Mucosa of descending colon (tissue), 3 donors: ENCODE measurements around the gene ZNF804B. TPM values are rescaled to one million over a fixed set of nuclear protein-coding genes. Genes with fewer than 3 reads are reported as not detected.

Experiments
- ATAC-seq: fragments of 200-7000 bp; cut with Tn5 transposase; one replicate; pipeline ENCODE4 v1.9.1; 2020; ENCODE audit warnings: mild to moderate bottlenecking, moderate library complexity
- DNase-seq, 3 donors: peaks; one replicate each; pipeline ENCODE4 v3.0.0-alpha.2; 2020
- H3K36me3 ChIP-seq: fragments of 200-600 bp; one replicate; pipeline ENCODE4 v1.8.0; 2021; ENCODE audit warnings: low read depth, mild to moderate bottlenecking
- H3K4me1 ChIP-seq: fragments of 200-600 bp; one replicate; pipeline ENCODE4 v1.8.0; 2021; ENCODE audit warnings: low read depth, mild to moderate bottlenecking
- H3K4me3 ChIP-seq: fragments of 200-600 bp; one replicate; pipeline ENCODE4 v1.8.0; 2021; ENCODE audit warnings: mild to moderate bottlenecking
- H3K9me3 ChIP-seq: fragments of 200-600 bp; one replicate; pipeline ENCODE4 v1.8.0; 2021; ENCODE audit warnings: mild to moderate bottlenecking
- CTCF ChIP-seq: fragments of 200-600 bp; IDR thresholded peaks from one replicate; pipeline ENCODE4 v1.8.0; 2022; ENCODE audit warnings: antibody characterized with exemption, mild to moderate bottlenecking
- intact Hi-C, 2 donors: fragments of 100-400 bp; cut with DNase I in 1 of 2; cut with micrococcal nuclease in 1 of 2; formaldehyde crosslinking; loops; one replicate each; pipeline versions ENCODE4 v1.11.0 to v1.11.1; 2022; cut with DNase I, micrococcal nuclease
- total RNA-seq, 3 donors: library from RNA; stranded (reverse); fragmentation: NEBNext Ultra II Directional in 2 of 3; extraction: Animal tissue kit (Norgen Biotek cat#: 25700) in 2 of 3; gene quantifications; one replicate each; pipeline versions ENCODE4 v1.2.1 to v1.2.4, GENCODE V29; 2021 to 2023
- donor health status: DM: no; HTN: no; CAD: no; lungs with moderate emphysema.
- donor health status: DM: no; HTN: no; CAD: no.
- donor health status: DM: no; HTN: yes; CAD: no.

ZNF804B gene
- total RNA-seq, 3 donors from 2014 or later = 0.06 TPM; not detected in 2

DNA sequence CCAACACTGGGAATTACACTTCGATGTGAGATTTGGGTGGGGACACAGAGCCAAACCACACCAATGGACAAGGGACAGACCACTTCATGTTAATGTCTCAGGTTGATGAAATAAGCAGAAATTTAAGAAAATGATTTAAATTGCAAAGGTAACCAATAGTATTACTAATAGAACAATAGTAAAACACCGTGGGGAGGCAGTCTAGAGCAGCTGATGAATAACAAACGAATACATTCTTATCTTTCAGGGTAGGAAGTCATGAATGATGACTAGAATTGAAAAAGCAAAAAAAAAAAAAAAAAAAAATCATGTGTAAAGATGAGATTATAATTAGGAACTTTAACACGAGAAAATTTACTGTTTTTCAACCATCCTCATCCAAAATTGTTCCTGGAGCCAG lies 207.9 kb downstream of the ZNF804B start:
- ATAC-seq = no peak
- no peak for DNase-seq
- intact Hi-C loops = no loop called here
- Histone ChIP-seq H3K4me1 (no peaks in the 10 kb centered on the region), H3K9me3 (no peaks in the 10 kb centered on the region), H3K4me3 (no peak overlapping the region), H3K36me3 (no peaks in the 10 kb centered on the region)
- no peak for TF ChIP-seq CTCF

DNA sequence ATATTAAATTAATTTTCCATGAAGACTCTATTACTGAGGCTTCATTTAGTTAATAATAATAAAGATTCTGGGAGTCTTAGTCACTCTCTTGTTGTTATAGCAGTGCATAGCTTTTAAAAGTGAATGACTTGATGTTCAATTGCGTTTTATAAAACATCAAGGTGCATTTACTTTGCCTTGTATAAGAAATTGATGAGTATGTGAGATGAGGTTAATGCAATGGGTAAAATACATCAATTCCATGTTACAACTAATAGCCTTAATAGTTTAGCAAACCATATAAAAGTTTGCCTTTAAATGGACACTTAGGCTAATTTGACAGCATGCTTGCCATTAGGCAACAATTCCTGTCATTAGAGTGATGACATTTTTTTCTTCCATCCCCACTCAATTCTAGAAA lies 209.7 kb downstream of the ZNF804B start:
- Histone ChIP-seq H3K4me1 (no peaks in the 10 kb centered on the region), H3K4me3 (no peak overlapping the region), H3K36me3 (no peaks in the 10 kb centered on the region), H3K9me3 (no peaks in the 10 kb centered on the region)
- no peak for TF ChIP-seq CTCF
- intact Hi-C loops = no loop called here
- no peak for ATAC-seq
- DNase-seq = no peak

DNA sequence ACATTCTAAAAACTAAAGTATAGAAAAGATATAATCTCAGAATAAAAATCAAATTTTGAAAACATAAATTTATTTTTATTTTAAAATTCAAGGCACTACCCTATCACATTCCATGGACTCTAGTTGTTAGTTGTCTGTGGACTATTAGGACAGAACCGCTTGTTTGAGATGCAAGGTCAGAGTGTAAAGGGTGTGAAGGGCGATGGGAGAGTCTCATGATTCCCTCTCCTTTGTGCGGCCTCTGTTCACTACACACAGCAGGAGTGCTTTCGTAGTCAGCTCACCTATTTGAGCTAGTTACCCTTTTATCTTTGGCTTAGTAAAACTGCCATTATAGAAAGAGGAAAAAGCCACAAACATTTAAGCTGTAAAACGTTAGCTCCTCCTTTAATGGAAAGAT lies 225.8 kb downstream of the ZNF804B start:
- ATAC-seq (no peak), DNase-seq (no peak)
- Histone ChIP-seq H3K4me3 (no peak overlapping the region), H3K4me1 (no peaks in the 10 kb centered on the region), H3K9me3 (no peaks in the 10 kb centered on the region), H3K36me3 (no peaks in the 10 kb centered on the region)
- no peak for TF ChIP-seq CTCF
- intact Hi-C loops = no loop called here

DNA sequence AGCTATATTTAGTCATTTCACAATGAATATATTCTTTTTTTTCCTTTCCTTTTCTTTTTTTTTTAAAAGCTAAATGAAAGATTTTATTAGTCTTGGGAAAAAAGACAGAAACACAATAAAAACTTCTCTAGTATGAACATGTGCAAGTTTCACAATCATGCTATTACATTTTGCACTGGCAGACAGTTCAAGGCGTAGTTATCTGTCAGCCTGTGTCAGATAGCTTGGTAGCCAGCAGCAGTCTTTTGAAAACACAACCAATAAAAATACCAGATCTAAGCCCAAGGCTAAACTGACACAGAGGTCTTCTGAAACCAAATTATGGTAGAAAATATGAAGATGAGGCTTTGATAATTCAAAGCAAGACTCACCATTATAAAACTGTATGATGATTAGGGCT lies 241.8 kb downstream of the ZNF804B start:
- intact Hi-C loops = no loop called here
- Histone ChIP-seq H3K4me3 (no peak overlapping the region), H3K36me3 (no peaks in the 10 kb centered on the region), H3K9me3 (no peaks in the 10 kb centered on the region), H3K4me1 (no peaks in the 10 kb centered on the region)
- TF ChIP-seq CTCF = no peak
- DNase-seq (no peak), ATAC-seq (no peak)

DNA sequence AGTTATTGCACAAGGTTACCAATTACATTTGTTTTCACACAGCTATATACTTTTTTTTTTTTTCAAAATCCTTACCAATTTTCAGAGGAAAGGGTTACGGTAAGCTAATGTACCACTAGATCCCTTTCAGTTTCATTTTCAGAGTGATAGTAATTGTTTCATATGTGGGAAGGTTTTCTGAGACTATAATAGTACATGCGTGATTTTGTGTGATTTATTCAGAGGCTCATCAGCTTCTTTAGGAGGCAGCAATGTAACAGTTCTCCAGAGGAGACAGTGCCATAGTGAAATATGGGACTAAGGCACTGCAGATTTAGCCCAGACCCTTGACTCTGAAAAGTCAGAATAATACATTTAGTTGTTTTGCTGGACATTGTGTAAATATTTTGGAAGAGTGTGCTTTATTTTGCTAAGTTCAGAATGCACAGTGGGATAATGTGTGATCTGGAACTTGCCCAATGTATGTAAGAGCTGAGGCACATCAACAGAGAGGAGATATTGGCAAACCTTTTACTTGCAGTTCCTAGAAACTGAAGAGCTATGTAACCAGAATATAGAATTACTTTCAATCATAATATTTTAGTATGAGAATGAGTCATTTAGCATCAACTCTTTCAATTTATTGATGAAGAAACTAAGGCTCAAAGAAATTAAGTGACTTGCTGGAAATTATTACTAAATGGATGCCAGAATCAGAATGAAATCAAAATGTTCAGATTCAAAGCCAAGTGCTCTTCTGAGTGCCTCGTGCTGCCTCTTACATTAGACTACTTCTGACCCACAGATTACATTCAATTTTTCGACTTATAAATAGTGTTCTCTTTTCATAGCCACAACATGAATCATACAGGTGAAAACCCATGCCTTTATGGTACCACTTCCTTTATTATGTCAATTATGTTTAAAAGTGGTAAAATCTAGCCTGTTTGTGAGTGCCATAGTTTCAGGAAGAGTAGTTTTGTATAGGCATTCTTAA lies 243.8 kb downstream of the ZNF804B start:
- no peak overlapping the region for H3K4me3 ChIP-seq
- H3K36me3 ChIP-seq = no peaks in the 10 kb centered on the region
- H3K4me1 ChIP-seq = no peaks in the 10 kb centered on the region
- intact Hi-C loops = no loop called here
- ATAC-seq (no peak), DNase-seq (no peak)
- TF ChIP-seq CTCF = no peak
- H3K9me3 ChIP-seq = no peaks in the 10 kb centered on the region
